Fibroblast of lung (primary cell): ENCODE measurements around the gene EMP3. TPM values are rescaled to one million over a fixed set of nuclear protein-coding genes. Genes with fewer than 3 reads are reported as not detected.

Source experiments
- DNase-seq, 2 donors: peaks; one replicate each; pipeline versions ENCODE4 v3.0.0 to v3.0.0-alpha.2; 2010; ENCODE audit warnings: low read depth in 2 of 2
- H2AFZ ChIP-seq: 2 replicates; pipeline ENCODE4 v1.5.1; 2012; ENCODE audit warnings: low read length, control low read depth, inconsistent platforms
- H3K27ac ChIP-seq: 2 replicates; pipeline ENCODE4 v1.5.1; 2011; ENCODE audit warnings: low read length, control low read depth; ENCODE audit not compliant: insufficient read depth
- H3K27me3 ChIP-seq: 2 replicates; pipeline ENCODE4 v1.5.1; 2011; ENCODE audit warnings: mild to moderate bottlenecking, low read length; ENCODE audit not compliant: control insufficient read depth, insufficient read depth
- H3K36me3 ChIP-seq: 2 replicates; pipeline ENCODE4 v1.5.1; 2011; ENCODE audit warnings: low read length; ENCODE audit not compliant: control insufficient read depth, insufficient read depth
- H3K4me1 ChIP-seq: 2 replicates; pipeline ENCODE4 v1.5.1; 2011; ENCODE audit warnings: low read length; ENCODE audit not compliant: control insufficient read depth, insufficient read depth; ENCODE audit errors: extremely low read depth
- H3K4me2 ChIP-seq: 2 replicates; pipeline ENCODE4 v1.5.1; 2011; ENCODE audit warnings: low read length, control low read depth; ENCODE audit not compliant: insufficient read depth; ENCODE audit errors: extremely low read depth
- H3K4me3 ChIP-seq, 4 experiments: fragments of 200-600 bp in 1 of 4; sonication (generic) in 1 of 4; replicated peaks in 1 of 4; 2 replicates each; pipeline ENCODE4 v1.5.1; 2011 to 2016; ENCODE audit warnings: low read length in 4 of 4, low read depth in 3 of 4, mild to moderate bottlenecking in 3 of 4, control low read depth in 2 of 4, inconsistent platforms in 1 of 4, mixed read lengths in 1 of 4; ENCODE audit not compliant: insufficient read depth in 1 of 4; ENCODE audit errors: control extremely low read depth in 1 of 4
- H3K79me2 ChIP-seq: 2 replicates; pipeline ENCODE4 v1.5.1; 2012; ENCODE audit warnings: mild to moderate bottlenecking, low read length, inconsistent platforms; ENCODE audit not compliant: control insufficient read depth, insufficient read depth
- H3K9ac ChIP-seq: 2 replicates; pipeline ENCODE4 v1.5.1; 2011; ENCODE audit warnings: mild to moderate bottlenecking, low read length, control low read depth; ENCODE audit not compliant: insufficient read depth
- H3K9me3 ChIP-seq: 2 replicates; pipeline ENCODE4 v1.5.1; 2012; ENCODE audit warnings: low read depth, low read length; ENCODE audit not compliant: control insufficient read depth, insufficient read depth
- H4K20me1 ChIP-seq: 2 replicates; pipeline ENCODE4 v1.5.1; 2011; ENCODE audit warnings: low read length; ENCODE audit not compliant: control insufficient read depth, insufficient read depth; ENCODE audit errors: extremely low read depth
- CTCF ChIP-seq, 2 donors: IDR thresholded peaks in 1 of 2; conservative IDR thresholded peaks in 1 of 2; 1 replicate in 1 of 2; 2 replicates in 1 of 2; pipeline ENCODE4 v1.5.1; 2011 to 2012; ENCODE audit warnings: low read length in 2 of 2, control low read depth in 1 of 2, inconsistent platforms in 1 of 2, low read depth in 1 of 2, mild to moderate bottlenecking in 1 of 2
- EZH2 ChIP-seq: IDR thresholded peaks from 2 replicates; pipeline ENCODE4 v1.5.1; 2012; ENCODE audit warnings: low read length, control low read depth, mild to moderate bottlenecking; ENCODE audit errors: missing control alignments
- polyA plus RNA-seq, 2 donors: library from polyadenylated mRNA; depleted of rRNA in 1 of 2; stranded (reverse) in 1 of 2; unstranded in 1 of 2; fragments of >200 nt; gene quantifications; 2 replicates each; pipeline ENCODE4 v1.2.1, GENCODE V29; 2011 to 2012; ENCODE audit warnings: missing spikeins in 1 of 2
- total RNA-seq: library from RNA; depleted of rRNA; stranded (reverse); fragments of >200 nt; gene quantifications from 2 replicates; pipeline ENCODE4 v1.2.1, GENCODE V29; 2014

The EMP3 gene
- total and polyA plus RNA-seq, 2 donors (not counting 1 experiment from before 2014, with no cell fraction given): 246 to 303 TPM

- DNase-seq: no peak
- Histone ChIP-seq H3K27me3 (no peaks in the 10 kb centered on the region), H3K36me3 (no peaks in the 10 kb centered on the region), H3K79me2 (no peaks in the 10 kb centered on the region), H2AFZ (no peak overlapping the region), H3K27ac (no peak overlapping the region), H3K4me2 (no peak overlapping the region), H3K4me3 (no peak overlapping the region), H4K20me1 (no peaks in the 10 kb centered on the region), H3K9me3 (no peaks in the 10 kb centered on the region), H3K9ac (no peak overlapping the region), H3K4me1 (no peaks in the 10 kb centered on the region)
- TF ChIP-seq CTCF (conservative IDR thresholded peaks at IDR 0.05 in 1 of 2, IDR thresholded peaks at IDR 0.05 in 1 of 2; ENCODE audit: low read depth in 1 of 2, low read length in 2 of 2): no peak
- TF ChIP-seq EZH2: no peak
These were observed 30.1 kb downstream of the EMP3 start for GRCh38 chr19:48355365-48355954.

- Histone ChIP-seq H2AFZ (no peak overlapping the region), H3K27me3 (no peaks in the 10 kb centered on the region), H3K36me3 (no peaks in the 10 kb centered on the region), H3K4me2 (no peak overlapping the region), H3K9me3 (no peaks in the 10 kb centered on the region), H3K4me3 (no peak overlapping the region), H3K9ac (no peak overlapping the region), H3K27ac (no peak overlapping the region), H4K20me1 (no peaks in the 10 kb centered on the region), H3K4me1 (peaks cover 3% of the 10 kb centered on the region), H3K79me2 (no peaks in the 10 kb centered on the region)
- no peak for TF ChIP-seq EZH2
- no peak for TF ChIP-seq CTCF (conservative IDR thresholded peaks at IDR 0.05 in 1 of 2, IDR thresholded peaks at IDR 0.05 in 1 of 2; ENCODE audit: low read depth in 1 of 2, low read length in 2 of 2)
- DNase-seq: no peak
These were observed 33.8 kb downstream of the EMP3 start for GRCh38 chr19:48359123-48359522.

GRCh38 chr19:48361912-48362311 lies 36.6 kb downstream of the EMP3 start:
- Histone ChIP-seq H3K9ac (no peak overlapping the region), H4K20me1 (no peaks in the 10 kb centered on the region), H2AFZ (no peak overlapping the region), H3K27ac (no peak overlapping the region), H3K79me2 (no peaks in the 10 kb centered on the region), H3K4me2 (no peak overlapping the region), H3K27me3 (no peaks in the 10 kb centered on the region), H3K4me1 (peaks cover 6% of the 10 kb centered on the region), H3K9me3 (no peaks in the 10 kb centered on the region), H3K4me3 (no peak overlapping the region), H3K36me3 (no peaks in the 10 kb centered on the region)
- DNase-seq: no peak
- TF ChIP-seq CTCF (conservative IDR thresholded peaks at IDR 0.05 in 1 of 2, IDR thresholded peaks at IDR 0.05 in 1 of 2; ENCODE audit: low read depth in 1 of 2, low read length in 2 of 2): no peak
- no peak for TF ChIP-seq EZH2
